Measurements from ENCODE around the gene OR1L6. TPM values are rescaled to one million over a fixed set of nuclear protein-coding genes. Genes with fewer than 3 reads are reported as not detected.

Gene OR1L6
- total RNA-seq, 2 experiments from 2014 or later, result not detected

DNA sequence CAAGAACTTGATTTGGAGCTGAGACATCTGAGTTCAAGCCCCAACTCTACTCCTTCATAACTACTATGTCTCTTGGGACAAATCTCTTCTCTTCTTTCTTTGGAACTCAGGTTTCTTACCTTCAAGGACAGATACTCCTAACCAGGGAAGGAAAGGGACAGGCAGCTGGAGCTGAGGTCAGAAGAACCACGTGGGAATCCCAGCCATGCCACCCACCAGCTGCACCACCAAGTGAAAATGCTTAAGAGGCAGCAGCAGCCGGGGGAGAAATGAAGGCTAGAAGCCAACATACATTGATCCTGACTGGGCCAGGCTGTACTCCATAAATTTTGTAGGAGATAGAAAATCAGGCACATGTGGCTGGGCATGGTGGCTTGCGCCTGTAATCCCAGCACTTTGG is 37.1 kb downstream of the OR1L6 start:
- H3K36me3 ChIP-seq (ENCODE audit: insufficient read depth, low read length), result no peaks in the 10 kb centered on the region
- TF ChIP-seq, protein P1, sequence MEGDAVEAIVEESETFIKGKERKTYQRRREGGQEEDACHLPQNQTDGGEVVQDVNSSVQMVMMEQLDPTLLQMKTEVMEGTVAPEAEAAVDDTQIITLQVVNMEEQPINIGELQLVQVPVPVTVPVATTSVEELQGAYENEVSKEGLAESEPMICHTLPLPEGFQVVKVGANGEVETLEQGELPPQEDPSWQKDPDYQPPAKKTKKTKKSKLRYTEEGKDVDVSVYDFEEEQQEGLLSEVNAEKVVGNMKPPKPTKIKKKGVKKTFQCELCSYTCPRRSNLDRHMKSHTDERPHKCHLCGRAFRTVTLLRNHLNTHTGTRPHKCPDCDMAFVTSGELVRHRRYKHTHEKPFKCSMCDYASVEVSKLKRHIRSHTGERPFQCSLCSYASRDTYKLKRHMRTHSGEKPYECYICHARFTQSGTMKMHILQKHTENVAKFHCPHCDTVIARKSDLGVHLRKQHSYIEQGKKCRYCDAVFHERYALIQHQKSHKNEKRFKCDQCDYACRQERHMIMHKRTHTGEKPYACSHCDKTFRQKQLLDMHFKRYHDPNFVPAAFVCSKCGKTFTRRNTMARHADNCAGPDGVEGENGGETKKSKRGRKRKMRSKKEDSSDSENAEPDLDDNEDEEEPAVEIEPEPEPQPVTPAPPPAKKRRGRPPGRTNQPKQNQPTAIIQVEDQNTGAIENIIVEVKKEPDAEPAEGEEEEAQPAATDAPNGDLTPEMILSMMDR (IDR thresholded peaks at IDR 0.05), result no peak
- Mint-ChIP-seq H3K9me3 (no peaks in the 10 kb centered on the region), H3K4me3 (no peak overlapping the region), H3K27ac (no peak overlapping the region), H3K4me1 (ENCODE audit: low read depth) (no peaks in the 10 kb centered on the region), H3K36me3 (ENCODE audit: low read depth) (no peaks in the 10 kb centered on the region), H3K27me3 (no peaks in the 10 kb centered on the region)
- ATAC-seq (ENCODE audit: poor library complexity), result no peak
- no peaks in the 10 kb centered on the region for H3K27me3 ChIP-seq (ENCODE audit: control insufficient read depth in 1 of 2, insufficient read depth in 2 of 2, low read length in 2 of 2)
- intact Hi-C loops (cut with DNase I, micrococcal nuclease), result no loop called here
- POLR2A ChIA-PET, result no interaction called here
- DNase-seq, result no peak
- H3K4me1 ChIP-seq (ENCODE audit: insufficient read depth, low read length), result no peaks in the 10 kb centered on the region
- H3K27ac ChIP-seq (ENCODE audit: low read depth in 1 of 2, low read length in 2 of 2), result no peak overlapping the region
- CTCF ChIA-PET, result no interaction called here
- no peak overlapping the region for H3K4me3 ChIP-seq (ENCODE audit: low read length)
- H3K9me3 ChIP-seq (ENCODE audit: control insufficient read depth in 1 of 2, insufficient read depth in 1 of 2, low read length in 2 of 2), result no peaks in the 10 kb centered on the region

DNA sequence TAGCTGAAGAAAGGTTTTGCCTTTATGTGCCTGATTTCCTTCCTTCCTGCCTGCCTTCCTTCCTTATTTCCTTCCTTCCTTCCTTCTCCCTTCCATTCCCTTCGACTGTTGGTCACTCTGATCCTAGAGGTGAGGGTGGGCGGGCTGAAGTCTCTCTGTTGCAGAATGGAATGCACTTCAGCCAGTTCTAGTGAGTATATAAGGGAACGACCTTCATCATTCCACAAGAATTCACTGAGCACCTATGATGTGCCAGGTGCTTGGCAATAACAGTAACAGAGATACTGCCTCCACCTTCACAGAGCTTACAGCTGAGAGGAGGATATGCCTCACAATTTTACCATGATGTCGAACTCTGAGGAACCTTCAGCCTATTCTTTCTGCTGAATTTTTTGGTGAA is 37.9 kb downstream of the OR1L6 start:
- CTCF ChIA-PET, result no interaction called here

DNA sequence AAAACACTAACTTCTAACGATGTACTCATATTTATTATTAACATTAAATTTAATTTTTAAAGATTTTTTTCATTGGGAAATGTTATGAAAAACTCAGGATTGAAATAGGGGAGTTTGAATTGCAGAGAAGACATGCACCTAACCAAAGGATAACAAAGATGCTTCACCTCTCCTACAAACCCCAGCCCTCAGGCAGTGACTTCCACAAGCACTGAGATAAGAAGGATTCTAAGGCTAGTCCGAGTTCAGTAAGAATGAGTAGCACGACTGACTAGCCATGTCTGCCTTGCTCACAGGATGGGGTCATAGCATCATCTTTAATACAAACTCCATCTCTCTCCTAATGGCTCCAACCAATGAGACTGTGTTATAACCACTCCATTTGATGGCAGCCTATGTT is 39.6 kb downstream of the OR1L6 start:
- TF ChIP-seq, protein P1 (IDR thresholded peaks at IDR 0.05), result no peak
- no peaks in the 10 kb centered on the region for H3K4me1 Mint-ChIP-seq (ENCODE audit: low read depth)
- DNase-seq, result no peak
- no peak for ATAC-seq (ENCODE audit: poor library complexity)
- H3K27ac ChIP-seq (ENCODE audit: low read depth in 1 of 2, low read length in 2 of 2), result no peak overlapping the region
- POLR2A ChIA-PET, result no interaction called here
- no peaks in the 10 kb centered on the region for H3K27me3 ChIP-seq (ENCODE audit: control insufficient read depth in 1 of 2, insufficient read depth in 2 of 2, low read length in 2 of 2)
- H3K9me3 ChIP-seq (ENCODE audit: control insufficient read depth in 1 of 2, insufficient read depth in 1 of 2, low read length in 2 of 2), result no peaks in the 10 kb centered on the region
- no peaks in the 10 kb centered on the region for H3K4me1 ChIP-seq (ENCODE audit: insufficient read depth, low read length)
- no peak overlapping the region for H3K4me3 Mint-ChIP-seq
- H3K27me3 Mint-ChIP-seq, result no peaks in the 10 kb centered on the region
- H3K9me3 Mint-ChIP-seq, result no peaks in the 10 kb centered on the region
- no peaks in the 10 kb centered on the region for H3K36me3 Mint-ChIP-seq (ENCODE audit: low read depth)
- no peak overlapping the region for H3K4me3 ChIP-seq (ENCODE audit: low read length)
- H3K36me3 ChIP-seq (ENCODE audit: insufficient read depth, low read length), result no peaks in the 10 kb centered on the region
- CTCF ChIA-PET, result no interaction called here
- intact Hi-C loops (cut with DNase I, micrococcal nuclease), result no loop called here
- no peak overlapping the region for H3K27ac Mint-ChIP-seq

More for the DNA sequence above, 37.9 kb downstream of the OR1L6 start:
- no peak overlapping the region for H3K4me3 Mint-ChIP-seq
- intact Hi-C loops (cut with DNase I, micrococcal nuclease), result no loop called here
- no peak for ATAC-seq (ENCODE audit: poor library complexity)
- no peaks in the 10 kb centered on the region for H3K27me3 Mint-ChIP-seq
- no peak overlapping the region for H3K27ac Mint-ChIP-seq
- POLR2A ChIA-PET, result no interaction called here
- H3K9me3 Mint-ChIP-seq, result no peaks in the 10 kb centered on the region
- no peaks in the 10 kb centered on the region for H3K4me1 ChIP-seq (ENCODE audit: insufficient read depth, low read length)
- no peaks in the 10 kb centered on the region for H3K36me3 ChIP-seq (ENCODE audit: insufficient read depth, low read length)
- TF ChIP-seq, protein P1 (IDR thresholded peaks at IDR 0.05), result no peak
- H3K27me3 ChIP-seq (ENCODE audit: control insufficient read depth in 1 of 2, insufficient read depth in 2 of 2, low read length in 2 of 2), result no peaks in the 10 kb centered on the region
- no peaks in the 10 kb centered on the region for H3K36me3 Mint-ChIP-seq (ENCODE audit: low read depth)
- no peak for DNase-seq
- H3K4me3 ChIP-seq (ENCODE audit: low read length), result no peak overlapping the region
- no peaks in the 10 kb centered on the region for H3K4me1 Mint-ChIP-seq (ENCODE audit: low read depth)
- no peaks in the 10 kb centered on the region for H3K9me3 ChIP-seq (ENCODE audit: control insufficient read depth in 1 of 2, insufficient read depth in 1 of 2, low read length in 2 of 2)
- H3K27ac ChIP-seq (ENCODE audit: low read depth in 1 of 2, low read length in 2 of 2), result no peak overlapping the region

Measured in CD4-positive, alpha-beta T cell (primary cell).